Body of pancreas (tissue), 4 donors: Measurements from ENCODE around the gene NPEPPS. TPM values are rescaled to one million over a fixed set of nuclear protein-coding genes. Genes with fewer than 3 reads are reported as not detected.

Source experiments
- ATAC-seq: fragments of 150-250 bp; one replicate; pipeline ENCODE4 v1.9.1; 2016
- DNase-seq, 4 donors: peaks; one replicate each; pipeline ENCODE4 v3.0.0-alpha.2; 2019
- H3K27ac ChIP-seq, 4 donors: fragments of 200-600 bp; sonication (generic); 1 replicate in 3 of 4; 2 replicates in 1 of 4; pipeline versions ENCODE4 v1.5.1 to v1.6.1; 2016 to 2019; ENCODE audit warnings: mild to moderate bottlenecking in 1 of 4, mixed read lengths in 1 of 4, moderate library complexity in 1 of 4
- H3K27me3 ChIP-seq, 2 donors: fragments of 200-600 bp; sonication (generic); one replicate each; pipeline ENCODE4 v1.6.0; 2016; ENCODE audit warnings: mild to moderate bottlenecking in 1 of 2
- H3K36me3 ChIP-seq, 2 donors: fragments of 200-600 bp; sonication (generic); replicated peaks in 1 of 2; 2 replicates each; pipeline ENCODE4 v1.5.1; 2016; ENCODE audit warnings: low read depth in 2 of 2; ENCODE audit not compliant: insufficient read depth in 1 of 2
- H3K4me1 ChIP-seq: fragments of 200-600 bp; sonication (generic); one replicate; pipeline ENCODE4 v1.6.0; 2016
- H3K4me3 ChIP-seq, 2 donors: fragments of 200-600 bp; sonication (generic); 1 replicate in 1 of 2; 2 replicates in 1 of 2; pipeline ENCODE4 v1.5.1; 2016 to 2019
- H3K9me3 ChIP-seq, 3 donors: fragments of 200-600 bp; sonication (generic); 1 replicate in 2 of 3; 2 replicates in 1 of 3; pipeline ENCODE4 v1.5.1; 2016
- POLR2A ChIP-seq, 3 donors: fragments of 450-650 bp; IDR thresholded peaks; one replicate each; pipeline ENCODE4 v1.6.1; 2016; ENCODE audit warnings: antibody characterized with exemption in 3 of 3, mild to moderate bottlenecking in 2 of 3
- WGBS, 2 donors: methylation state at CpG; one replicate each; pipeline ENCODE4 v1.1.5; 2017; 5-methylcytosine and 5-hydroxymethylcytosine counted together
- intact Hi-C: fragments of 100-400 bp; cut with DNase I; formaldehyde crosslinking; loops from one replicate; pipeline ENCODE4 v1.15.1; 2023
- total RNA-seq, 2 donors: library from RNA; depleted of rRNA; stranded (reverse); fragments of >200 nt; gene quantifications; one replicate each; pipeline ENCODE4 v1.1.0, GENCODE V29; 2016
- TF ChIP-seq, protein P1 (sequence below), 7 experiments: fragments of 450-650 bp in 4 of 7; fragments of 200-600 bp in 3 of 7; sonication (generic) in 3 of 7; IDR thresholded peaks; one replicate each; pipeline ENCODE4 v1.5.1; 2016 to 2019; ENCODE audit warnings: antibody characterized with exemption in 7 of 7

NPEPPS gene
- total RNA-seq, 2 donors from 2014 or later: 77.5 to 92.4 TPM

DNA sequence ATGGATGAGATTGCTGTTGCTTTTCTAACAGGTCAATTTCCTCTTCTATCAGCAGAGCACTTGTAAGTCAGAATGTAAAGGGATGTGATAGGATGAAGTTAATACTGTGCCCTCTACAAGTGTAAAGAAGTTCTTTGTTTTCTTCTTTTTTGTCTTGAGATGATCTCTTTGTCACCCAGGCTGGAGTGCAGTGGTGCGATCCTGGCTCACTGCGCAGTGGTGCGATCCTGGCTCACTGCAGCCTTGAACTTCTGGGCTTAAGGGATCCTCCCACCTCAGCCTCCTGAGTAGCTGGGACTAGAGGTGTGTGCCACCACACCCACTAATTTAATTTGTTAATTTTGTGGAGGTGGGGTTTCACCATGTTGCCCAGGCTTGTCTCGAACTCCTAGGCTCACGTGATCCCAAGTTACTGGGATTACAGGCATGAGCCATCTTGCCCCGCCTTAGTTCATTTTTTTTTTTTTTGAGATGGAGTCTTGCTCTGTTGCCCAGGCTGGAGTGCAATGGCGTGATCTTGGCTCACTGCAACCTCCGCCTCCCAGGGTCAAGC is 97.2 kb downstream of the NPEPPS start:
- WGBS, 2 donors: 95% methylated on average over 8 of the region's 8 CpGs

DNA sequence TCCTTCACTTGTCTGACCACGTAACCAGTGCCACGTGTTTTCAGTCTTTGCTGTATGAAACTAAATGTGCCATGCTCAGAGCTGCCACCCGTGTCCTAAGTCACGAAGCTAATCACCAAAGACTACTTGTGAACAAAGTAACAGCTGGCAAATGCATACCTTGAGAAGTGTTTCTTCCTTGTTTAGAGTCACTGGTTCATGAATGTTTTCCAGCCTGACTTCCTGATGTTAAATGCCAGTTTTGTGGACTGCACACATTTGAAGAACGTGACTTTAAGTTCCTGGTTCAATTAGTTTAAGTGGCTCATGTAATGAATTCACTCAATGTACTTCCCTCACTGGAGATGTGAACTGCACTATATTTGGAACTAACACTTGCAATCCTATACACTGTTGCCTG is 98.9 kb downstream of the NPEPPS start:
- H3K4me3 ChIP-seq: no peak overlapping the region
- intact Hi-C loops: no loop called here
- H3K27ac ChIP-seq: no peak overlapping the region
- H3K36me3 ChIP-seq: no peaks in the 10 kb centered on the region
- DNase-seq (no peak), ATAC-seq (no peak)
- WGBS, 2 donors: 55 to 86% methylated on average over 5 of the region's 5 CpGs
- no peaks in the 10 kb centered on the region for H3K27me3 ChIP-seq
- H3K9me3 ChIP-seq: no peaks in the 10 kb centered on the region
- TF ChIP-seq, protein P1, sequence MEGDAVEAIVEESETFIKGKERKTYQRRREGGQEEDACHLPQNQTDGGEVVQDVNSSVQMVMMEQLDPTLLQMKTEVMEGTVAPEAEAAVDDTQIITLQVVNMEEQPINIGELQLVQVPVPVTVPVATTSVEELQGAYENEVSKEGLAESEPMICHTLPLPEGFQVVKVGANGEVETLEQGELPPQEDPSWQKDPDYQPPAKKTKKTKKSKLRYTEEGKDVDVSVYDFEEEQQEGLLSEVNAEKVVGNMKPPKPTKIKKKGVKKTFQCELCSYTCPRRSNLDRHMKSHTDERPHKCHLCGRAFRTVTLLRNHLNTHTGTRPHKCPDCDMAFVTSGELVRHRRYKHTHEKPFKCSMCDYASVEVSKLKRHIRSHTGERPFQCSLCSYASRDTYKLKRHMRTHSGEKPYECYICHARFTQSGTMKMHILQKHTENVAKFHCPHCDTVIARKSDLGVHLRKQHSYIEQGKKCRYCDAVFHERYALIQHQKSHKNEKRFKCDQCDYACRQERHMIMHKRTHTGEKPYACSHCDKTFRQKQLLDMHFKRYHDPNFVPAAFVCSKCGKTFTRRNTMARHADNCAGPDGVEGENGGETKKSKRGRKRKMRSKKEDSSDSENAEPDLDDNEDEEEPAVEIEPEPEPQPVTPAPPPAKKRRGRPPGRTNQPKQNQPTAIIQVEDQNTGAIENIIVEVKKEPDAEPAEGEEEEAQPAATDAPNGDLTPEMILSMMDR (IDR thresholded peaks at IDR 0.05): no peak
- TF ChIP-seq POLR2A (IDR thresholded peaks at IDR 0.05): no peak
- H3K4me1 ChIP-seq: peaks cover 5% of the 10 kb centered on the region

More for the DNA sequence above, 97.2 kb downstream of the NPEPPS start:
- ATAC-seq (no peak), DNase-seq (no peak)
- intact Hi-C loops: no loop called here
- Histone ChIP-seq H3K27ac (no peak overlapping the region), H3K4me3 (no peak overlapping the region), H3K27me3 (no peaks in the 10 kb centered on the region), H3K4me1 (peaks cover 5% of the 10 kb centered on the region), H3K36me3 (no peaks in the 10 kb centered on the region), H3K9me3 (no peaks in the 10 kb centered on the region)
- TF ChIP-seq POLR2A (IDR thresholded peaks at IDR 0.05): no peak
- TF ChIP-seq, protein P1 (IDR thresholded peaks at IDR 0.05): no peak

DNA sequence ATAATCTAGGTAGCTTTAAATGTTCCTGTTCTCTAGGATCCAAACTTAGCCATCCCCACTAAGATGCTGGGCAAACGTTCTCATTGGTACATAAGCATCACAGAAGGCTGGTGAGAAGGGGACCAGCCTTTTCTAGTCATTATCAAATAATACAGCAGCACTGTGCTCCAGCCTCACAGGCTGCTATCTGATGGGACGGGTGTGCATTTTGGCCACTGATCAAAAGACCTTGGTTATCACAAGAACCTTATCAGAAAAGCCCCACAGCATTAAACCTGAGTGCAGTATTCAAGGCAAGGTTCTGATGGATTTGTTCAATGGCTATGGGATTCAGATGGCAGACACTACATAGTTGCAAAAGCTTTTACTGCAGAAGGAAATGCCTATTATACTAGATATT is 99.7 kb downstream of the NPEPPS start:
- Histone ChIP-seq H3K36me3 (no peaks in the 10 kb centered on the region), H3K9me3 (no peaks in the 10 kb centered on the region), H3K4me1 (peaks cover 5% of the 10 kb centered on the region), H3K4me3 (no peak overlapping the region), H3K27me3 (no peaks in the 10 kb centered on the region), H3K27ac (no peak overlapping the region)
- TF ChIP-seq, protein P1 (IDR thresholded peaks at IDR 0.05): no peak
- intact Hi-C loops: no loop called here
- 0 to 28% methylated on average over 1 to 2 of the region's 2 CpGs for WGBS, 2 donors
- ATAC-seq: no peak
- DNase-seq: peak in 2 of 4 donors; percentile 45 to 59

DNA sequence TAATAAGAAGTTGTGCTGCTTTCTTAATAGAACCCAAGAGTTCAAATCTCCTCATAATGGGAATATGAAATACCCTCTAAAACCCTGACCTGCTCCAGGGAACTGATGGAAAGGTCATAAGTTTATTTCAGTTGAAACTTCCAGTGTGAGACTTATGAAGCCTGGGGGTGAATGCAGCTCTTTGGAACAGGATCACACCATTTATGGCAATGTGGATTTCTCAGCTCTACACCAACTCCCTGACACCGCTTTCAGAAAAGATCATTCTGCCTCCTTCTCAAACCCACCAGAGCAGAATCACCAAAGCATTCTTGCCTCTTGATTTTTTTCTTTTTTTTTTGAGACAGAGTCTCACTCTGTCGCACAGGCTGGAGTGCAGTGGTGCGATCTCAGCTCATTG is 102.1 kb downstream of the NPEPPS start:
- intact Hi-C loops: no loop called here
- H3K27me3 ChIP-seq: no peaks in the 10 kb centered on the region
- H3K4me1 ChIP-seq: peaks cover 5% of the 10 kb centered on the region
- WGBS, 2 donors: 89 to 98% methylated on average over 3 of the region's 3 CpGs
- DNase-seq (no peak), ATAC-seq (no peak)
- peaks cover 0 to 2% of the 10 kb centered on the region in 2 donors for H3K36me3 ChIP-seq
- TF ChIP-seq POLR2A (IDR thresholded peaks at IDR 0.05): no peak
- TF ChIP-seq, protein P1 (IDR thresholded peaks at IDR 0.05): no peak
- no peak overlapping the region for H3K27ac ChIP-seq
- no peaks in the 10 kb centered on the region for H3K9me3 ChIP-seq
- no peak overlapping the region for H3K4me3 ChIP-seq

DNA sequence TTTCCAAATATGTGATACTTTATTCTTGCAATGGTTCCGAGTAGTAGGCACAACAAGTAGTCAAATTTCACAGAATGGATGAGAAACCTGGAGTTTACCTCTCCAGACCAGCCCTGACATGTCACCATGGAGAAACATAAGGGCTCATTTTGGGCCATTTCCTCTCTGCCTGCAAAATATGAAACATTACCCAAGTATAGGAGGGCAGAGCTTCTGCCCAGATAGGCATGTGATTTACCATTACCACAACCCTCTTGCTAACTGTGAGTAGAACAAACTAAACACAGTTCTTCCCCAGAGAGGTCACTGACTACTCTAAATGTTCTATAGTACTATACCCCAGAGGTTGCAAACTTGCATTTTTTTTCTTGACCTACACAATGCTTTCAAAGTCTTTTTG is 103.1 kb downstream of the NPEPPS start:
- intact Hi-C loops: no loop called here
- H3K4me3 ChIP-seq: no peak overlapping the region
- H3K9me3 ChIP-seq: no peaks in the 10 kb centered on the region
- WGBS, 2 donors: 100% methylated on average over 1 of the region's 1 CpG
- DNase-seq (no peak), ATAC-seq (no peak)
- H3K27me3 ChIP-seq: no peaks in the 10 kb centered on the region
- H3K27ac ChIP-seq: no peak overlapping the region
- TF ChIP-seq, protein P1 (IDR thresholded peaks at IDR 0.05): no peak
- TF ChIP-seq POLR2A (IDR thresholded peaks at IDR 0.05): no peak
- peaks cover 0 to 2% of the 10 kb centered on the region in 2 donors for H3K36me3 ChIP-seq
- H3K4me1 ChIP-seq: peaks cover 5% of the 10 kb centered on the region
